Measurements from ENCODE around the gene SLC10A6. TPM values are rescaled to one million over a fixed set of nuclear protein-coding genes. Genes with fewer than 3 reads are reported as not detected.

Gene SLC10A6
- total and polyA plus RNA-seq, 2 of the 13 experiments (the other 11 are each of a cell fraction or from before 2014, with no cell fraction given), result not detected

GRCh38 chr4:86833615-86834014, 15.6 kb downstream of the SLC10A6 start:
- TF ChIP-seq, protein P1, sequence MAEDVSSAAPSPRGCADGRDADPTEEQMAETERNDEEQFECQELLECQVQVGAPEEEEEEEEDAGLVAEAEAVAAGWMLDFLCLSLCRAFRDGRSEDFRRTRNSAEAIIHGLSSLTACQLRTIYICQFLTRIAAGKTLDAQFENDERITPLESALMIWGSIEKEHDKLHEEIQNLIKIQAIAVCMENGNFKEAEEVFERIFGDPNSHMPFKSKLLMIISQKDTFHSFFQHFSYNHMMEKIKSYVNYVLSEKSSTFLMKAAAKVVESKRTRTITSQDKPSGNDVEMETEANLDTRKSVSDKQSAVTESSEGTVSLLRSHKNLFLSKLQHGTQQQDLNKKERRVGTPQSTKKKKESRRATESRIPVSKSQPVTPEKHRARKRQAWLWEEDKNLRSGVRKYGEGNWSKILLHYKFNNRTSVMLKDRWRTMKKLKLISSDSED (CRISPR knock-in tag; IDR thresholded peaks at IDR 0.05), result no peak
- TF ChIP-seq MAFK (conservative IDR thresholded peaks at IDR 0.05 in 1 of 2, IDR thresholded peaks at IDR 0.05 in 1 of 2; ENCODE audit: low read length in 2 of 2) (peak in 1 of 2 experiments; percentile 22; a peak in 1 of 4 replicates), RARG (CRISPR knock-in tag; IDR thresholded peaks at IDR 0.05; ENCODE audit: low read depth) (no peak), AGO2 (optimal IDR thresholded peaks at IDR 0.05; ENCODE audit: low read depth, low read length) (no peak), ZNF367 (CRISPR knock-in tag; IDR thresholded peaks at IDR 0.05; ENCODE audit: borderline replicate concordance) (no peak)
- TF ChIP-seq, protein P2, sequence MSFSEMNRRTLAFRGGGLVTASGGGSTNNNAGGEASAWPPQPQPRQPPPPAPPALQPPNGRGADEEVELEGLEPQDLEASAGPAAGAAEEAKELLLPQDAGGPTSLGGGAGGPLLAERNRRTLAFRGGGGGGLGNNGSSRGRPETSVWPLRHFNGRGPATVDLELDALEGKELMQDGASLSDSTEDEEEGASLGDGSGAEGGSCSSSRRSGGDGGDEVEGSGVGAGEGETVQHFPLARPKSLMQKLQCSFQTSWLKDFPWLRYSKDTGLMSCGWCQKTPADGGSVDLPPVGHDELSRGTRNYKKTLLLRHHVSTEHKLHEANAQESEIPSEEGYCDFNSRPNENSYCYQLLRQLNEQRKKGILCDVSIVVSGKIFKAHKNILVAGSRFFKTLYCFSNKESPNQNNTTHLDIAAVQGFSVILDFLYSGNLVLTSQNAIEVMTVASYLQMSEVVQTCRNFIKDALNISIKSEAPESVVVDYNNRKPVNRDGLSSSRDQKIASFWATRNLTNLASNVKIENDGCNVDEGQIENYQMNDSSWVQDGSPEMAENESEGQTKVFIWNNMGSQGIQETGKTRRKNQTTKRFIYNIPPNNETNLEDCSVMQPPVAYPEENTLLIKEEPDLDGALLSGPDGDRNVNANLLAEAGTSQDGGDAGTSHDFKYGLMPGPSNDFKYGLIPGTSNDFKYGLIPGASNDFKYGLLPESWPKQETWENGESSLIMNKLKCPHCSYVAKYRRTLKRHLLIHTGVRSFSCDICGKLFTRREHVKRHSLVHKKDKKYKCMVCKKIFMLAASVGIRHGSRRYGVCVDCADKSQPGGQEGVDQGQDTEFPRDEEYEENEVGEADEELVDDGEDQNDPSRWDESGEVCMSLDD (CRISPR knock-in tag; IDR thresholded peaks at IDR 0.05; ENCODE audit: borderline replicate concordance), result no peak
- TF ChIP-seq, protein P3, sequence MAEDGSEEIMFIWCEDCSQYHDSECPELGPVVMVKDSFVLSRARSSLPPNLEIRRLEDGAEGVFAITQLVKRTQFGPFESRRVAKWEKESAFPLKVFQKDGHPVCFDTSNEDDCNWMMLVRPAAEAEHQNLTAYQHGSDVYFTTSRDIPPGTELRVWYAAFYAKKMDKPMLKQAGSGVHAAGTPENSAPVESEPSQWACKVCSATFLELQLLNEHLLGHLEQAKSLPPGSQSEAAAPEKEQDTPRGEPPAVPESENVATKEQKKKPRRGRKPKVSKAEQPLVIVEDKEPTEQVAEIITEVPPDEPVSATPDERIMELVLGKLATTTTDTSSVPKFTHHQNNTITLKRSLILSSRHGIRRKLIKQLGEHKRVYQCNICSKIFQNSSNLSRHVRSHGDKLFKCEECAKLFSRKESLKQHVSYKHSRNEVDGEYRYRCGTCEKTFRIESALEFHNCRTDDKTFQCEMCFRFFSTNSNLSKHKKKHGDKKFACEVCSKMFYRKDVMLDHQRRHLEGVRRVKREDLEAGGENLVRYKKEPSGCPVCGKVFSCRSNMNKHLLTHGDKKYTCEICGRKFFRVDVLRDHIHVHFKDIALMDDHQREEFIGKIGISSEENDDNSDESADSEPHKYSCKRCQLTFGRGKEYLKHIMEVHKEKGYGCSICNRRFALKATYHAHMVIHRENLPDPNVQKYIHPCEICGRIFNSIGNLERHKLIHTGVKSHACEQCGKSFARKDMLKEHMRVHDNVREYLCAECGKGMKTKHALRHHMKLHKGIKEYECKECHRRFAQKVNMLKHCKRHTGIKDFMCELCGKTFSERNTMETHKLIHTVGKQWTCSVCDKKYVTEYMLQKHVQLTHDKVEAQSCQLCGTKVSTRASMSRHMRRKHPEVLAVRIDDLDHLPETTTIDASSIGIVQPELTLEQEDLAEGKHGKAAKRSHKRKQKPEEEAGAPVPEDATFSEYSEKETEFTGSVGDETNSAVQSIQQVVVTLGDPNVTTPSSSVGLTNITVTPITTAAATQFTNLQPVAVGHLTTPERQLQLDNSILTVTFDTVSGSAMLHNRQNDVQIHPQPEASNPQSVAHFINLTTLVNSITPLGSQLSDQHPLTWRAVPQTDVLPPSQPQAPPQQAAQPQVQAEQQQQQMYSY (CRISPR knock-in tag; IDR thresholded peaks at IDR 0.05), result no peak
- H3K9ac ChIP-seq (ENCODE audit: insufficient read depth, low read depth, low read length), result no peak overlapping the region
- 94% methylated on average over 1 of the region's 1 CpG for WGBS (ENCODE audit: low lambda C conversion rate)
- no peaks in the 10 kb centered on the region for H3K27me3 ChIP-seq (ENCODE audit: control insufficient read depth in 1 of 2, insufficient read depth in 2 of 2, low read length in 2 of 2)
- no peak overlapping the region for H3K27ac ChIP-seq (ENCODE audit: extremely low read length, insufficient read depth, low read length)
- ATAC-seq (no peak), FAIRE-seq (no peak), DNase-seq (ENCODE audit: low spot score) (no peak)
- H3K9me3 ChIP-seq (ENCODE audit: low read length), result no peaks in the 10 kb centered on the region
- H4K20me1 ChIP-seq (ENCODE audit: insufficient read depth, low read length), result no peaks in the 10 kb centered on the region
- H3K4me3 ChIP-seq (replicated peaks in 1 of 3; ENCODE audit: insufficient read depth in 1 of 3, low read depth in 2 of 3, low read length in 3 of 3), result no peak overlapping the region
- in situ Hi-C loops (cut with HindIII; ENCODE audit: extremely low pct_ligation_motif_present, low pct_unique_long_range_greater_than_20kb) (no loop called here), intact Hi-C loops (cut with micrococcal nuclease; ENCODE audit: unreplicated experiment) (no loop called here)
- CTCF ChIA-PET (ENCODE audit: low intra/inter-chr PET ratio, low total read pairs), result no interaction called here
- no peaks in the 10 kb centered on the region for H3K4me1 ChIP-seq (ENCODE audit: insufficient read depth, low read length)
- POLR2A ChIA-PET, result no interaction called here
- BruUV-seq (replicated peaks), result no TSS peak
- H2AFZ ChIP-seq (ENCODE audit: low read length), result no peak overlapping the region
- H3K36me3 ChIP-seq (replicated peaks in 1 of 2; ENCODE audit: control insufficient read depth in 1 of 2, insufficient read depth in 2 of 2, low read length in 2 of 2), result no peaks in the 10 kb centered on the region
- H3K79me2 ChIP-seq (ENCODE audit: insufficient read depth, low read length), result no peaks in the 10 kb centered on the region
- H3K4me2 ChIP-seq (ENCODE audit: low read depth, low read length), result no peak overlapping the region
